IMR-90 (cell line): ENCODE measurements around the gene DNAH6.

Experiments
- CEBPB ChIP-seq: IDR thresholded peaks from 2 replicates; pipeline ENCODE4 v1.6.1; 2012; ENCODE audit warnings: low read depth, low read length, improper control_type of control experiment
- CTCF ChIP-seq: conservative IDR thresholded peaks from 2 replicates; pipeline ENCODE4 v1.5.1; 2012; ENCODE audit warnings: mild to moderate bottlenecking, low read depth, low read length, improper control_type of control experiment
- MAFK ChIP-seq: IDR thresholded peaks from 2 replicates; pipeline ENCODE4 v1.6.1; 2012; ENCODE audit warnings: low read depth, low read length, improper control_type of control experiment
- MAZ ChIP-seq: IDR thresholded peaks from 2 replicates; pipeline ENCODE4 v1.6.1; 2012; ENCODE audit warnings: low read depth, mild to moderate bottlenecking, low read length, improper control_type of control experiment, moderate library complexity, borderline replicate concordance
- POLR2A ChIP-seq: IDR thresholded peaks from 2 replicates; pipeline ENCODE4 v1.6.1; 2012; ENCODE audit warnings: mild to moderate bottlenecking, low read depth, low read length
- RAD21 ChIP-seq: IDR thresholded peaks from 2 replicates; pipeline ENCODE4 v1.6.1; 2012; ENCODE audit warnings: low read length, improper control_type of control experiment

- TF ChIP-seq CTCF, result no peak
- TF ChIP-seq POLR2A, result no peak
- no peak for TF ChIP-seq MAZ
- TF ChIP-seq RAD21, result no peak
- TF ChIP-seq CEBPB, result no peak
- no peak for TF ChIP-seq MAFK
Measured at GRCh38 chr2:84829693-84830092, 313.4 kb downstream of the DNAH6 start.
